Measurements from ENCODE around the gene PTGIS. TPM values are rescaled to one million over a fixed set of nuclear protein-coding genes. Genes with fewer than 3 reads are reported as not detected.
"Not testable (repeated sequence)": the region's sequence is repeated elsewhere in the genome, so short reads cannot be mapped to it uniquely, and the experiment has no call there.

Gene PTGIS
- 0.03 and 0.07 TPM in 2 replicates for polyA plus RNA-seq (2011; rRNA removed)
- polyA plus RNA-seq (2012; cell fraction: cytosol; rRNA removed): 0.01 and 0.05 TPM in 2 replicates
- 0.01 and 0.11 TPM in 2 replicates for polyA plus RNA-seq (2012; cell fraction: nucleus; rRNA removed)
- polyA plus RNA-seq (2017; fragmentation: RNase III; extraction: RNeasy Plus Mini Kit Qiagen cat#74134 plus additional on column Dnase treatment): 0.04 to 0.05 TPM (median 0.04 TPM) in 3 replicates
- polyA minus RNA-seq (2011; rRNA and poly(A)+ RNA removed): 0.04 and 0.24 TPM in 2 replicates

DNA sequence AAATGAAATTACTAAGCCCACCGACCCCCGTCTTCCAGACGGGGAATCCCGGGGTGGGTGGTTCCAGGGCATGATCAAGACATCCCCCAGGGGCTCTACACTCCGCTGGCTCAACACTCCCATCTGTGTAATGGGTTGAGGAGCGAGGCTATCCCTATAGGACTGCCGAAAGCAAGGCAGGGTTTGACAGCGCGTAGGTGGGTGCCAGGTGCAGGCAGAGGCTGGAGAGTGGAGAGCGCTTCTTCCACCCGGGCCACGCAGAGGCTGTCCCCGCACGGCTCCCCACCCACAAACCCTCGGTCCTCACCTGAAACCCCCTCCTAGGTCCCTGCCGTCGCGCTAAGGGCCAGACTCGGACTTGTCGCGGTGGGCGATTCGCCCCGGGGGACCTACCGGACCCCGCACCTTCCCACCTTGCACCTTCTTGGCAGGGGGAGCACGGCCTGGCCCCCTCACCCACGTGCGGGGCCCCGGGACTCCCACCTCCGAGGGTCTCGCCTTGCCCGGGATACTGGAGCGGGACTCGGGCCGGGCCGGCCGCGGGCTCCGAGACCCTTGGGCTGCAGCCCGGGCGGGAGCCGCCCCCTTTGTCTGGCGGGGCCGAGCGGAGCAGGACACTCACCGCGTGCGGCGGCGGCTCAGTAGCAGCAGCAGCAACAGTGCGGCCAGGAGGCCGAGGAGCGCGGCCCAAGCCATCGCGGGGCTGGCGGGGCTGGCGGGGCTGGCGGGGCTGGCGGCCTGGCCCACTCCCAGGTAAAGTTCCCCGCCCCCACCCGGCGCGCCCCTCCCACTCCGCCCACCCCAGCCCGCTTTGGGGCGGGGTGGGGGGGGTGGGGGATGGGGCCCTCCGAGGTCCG is at the start of gene PTGIS:
Gene PTGIS (minus strand): TSS at position 717 of the 857 bp plus-strand sequence. CDS start 21 bp downstream, at position 696.
- Histone ChIP-seq H3K27ac (peak within 1 kb of the TSS in 1 of 2 experiments; percentile 60; a peak in 3 of 6 replicates), H3K9me3 (no peaks in the 10 kb centered on the region), H3K4me1 (no peaks in the 10 kb centered on the region), H3K4me2 (peak within 1 kb of the TSS; percentile 27; the same call in 1 of the 3 replicates), H3K4me3 (no peak within 1 kb of the TSS)
- no peak for DNase-seq (ENCODE audit: low read depth in 1 of 2, low spot score in 1 of 2)
- TF ChIP-seq SREBF2 (IDR thresholded peaks at IDR 0.05) (no peak), KDM5A (IDR thresholded peaks at IDR 0.05) (no peak), FOXS1 (CRISPR knock-in tag; IDR thresholded peaks at IDR 0.05) (no peak), EP300 (IDR thresholded peaks at IDR 0.05) (no peak), ZFP36 (IDR thresholded peaks at IDR 0.05; ENCODE audit: borderline replicate concordance, partially characterized antibody) (no peak), POLR2AphosphoS2 (conservative IDR thresholded peaks at IDR 0.05; ENCODE audit: low read length) (no peak), ZSCAN20 (CRISPR knock-in tag; IDR thresholded peaks at IDR 0.05) (no peak), BHLHE40 (IDR thresholded peaks at IDR 0.05; ENCODE audit: low read depth, low read length) (no peak), ZNF302 (CRISPR knock-in tag; IDR thresholded peaks at IDR 0.05) (no peak), TFCP2L1 (CRISPR knock-in tag; IDR thresholded peaks at IDR 0.05) (no peak), KDM1A (IDR thresholded peaks at IDR 0.05; ENCODE audit: low read depth) (no peak), POLR2A (IDR thresholded peaks at IDR 0.05; ENCODE audit: low read length) (no peak), HOXB5 (CRISPR knock-in tag; IDR thresholded peaks at IDR 0.05) (no peak), CEBPB (IDR thresholded peaks at IDR 0.05) (no peak), JUNB (IDR thresholded peaks at IDR 0.05) (no peak)
- TF ChIP-seq, protein P1, sequence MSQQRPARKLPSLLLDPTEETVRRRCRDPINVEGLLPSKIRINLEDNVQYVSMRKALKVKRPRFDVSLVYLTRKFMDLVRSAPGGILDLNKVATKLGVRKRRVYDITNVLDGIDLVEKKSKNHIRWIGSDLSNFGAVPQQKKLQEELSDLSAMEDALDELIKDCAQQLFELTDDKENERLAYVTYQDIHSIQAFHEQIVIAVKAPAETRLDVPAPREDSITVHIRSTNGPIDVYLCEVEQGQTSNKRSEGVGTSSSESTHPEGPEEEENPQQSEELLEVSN (IDR thresholded peaks at IDR 0.05; ENCODE audit: borderline replicate concordance, low read depth): no peak
- TF ChIP-seq, protein P2, sequence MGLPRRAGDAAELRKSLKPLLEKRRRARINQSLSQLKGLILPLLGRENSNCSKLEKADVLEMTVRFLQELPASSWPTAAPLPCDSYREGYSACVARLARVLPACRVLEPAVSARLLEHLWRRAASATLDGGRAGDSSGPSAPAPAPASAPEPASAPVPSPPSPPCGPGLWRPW (IDR thresholded peaks at IDR 0.05): no peak
- CTCF ChIA-PET: interaction anchor here (0.8 to 3.0 kb wide), 5 partner anchors 20 to 41 kb away, joined by 3 to 11 read pairs (median 8); no protein-coding TSS in a partner anchor
- ATAC-seq: no peak
- POLR2A ChIA-PET: no interaction called here
- 84% methylated on average over 38 of the region's 70 CpGs for WGBS (ENCODE audit: missing lambda C conversion rate)
- no peak for FAIRE-seq

DNA sequence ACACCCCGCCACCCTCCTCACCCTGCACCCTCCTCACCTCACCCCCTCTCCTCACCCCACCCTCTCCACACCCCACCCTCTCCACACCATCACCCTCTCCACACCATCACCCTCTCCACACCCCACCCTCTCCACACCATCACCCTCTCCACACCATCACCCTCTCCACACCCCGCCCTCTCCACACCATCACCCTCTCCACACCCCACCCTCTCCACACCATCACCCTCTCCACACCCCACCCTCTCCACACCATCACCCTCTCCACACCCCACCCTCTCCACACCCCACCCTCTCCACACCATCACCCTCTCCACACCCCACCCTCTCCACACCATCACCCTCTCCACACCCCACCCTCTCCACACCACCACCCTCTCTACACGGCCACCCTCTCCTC is 49.5 kb upstream of the PTGIS start:
- Histone ChIP-seq H3K27ac (peak overlapping the region in 1 of 2 experiments; percentile 88; a peak in 3 of 6 replicates), H3K4me1 (peaks cover 27% of the 10 kb centered on the region), H3K9me3 (peaks cover 11% of the 10 kb centered on the region; the same call in 2 of the 3 replicates)
- H3K4me2 ChIP-seq; DNase-seq (ENCODE audit: low read depth in 1 of 2, low spot score in 1 of 2); ATAC-seq; POLR2A ChIA-PET; FAIRE-seq; H3K4me3 ChIP-seq: not testable (repeated sequence)
- 80% methylated on average over 1 of the region's 3 CpGs for WGBS (ENCODE audit: missing lambda C conversion rate)
- CTCF ChIA-PET: interaction anchor here (0.6 to 1.3 kb wide), 2 partner anchors 9 to 75 kb away, joined by 3 to 4 read pairs; no protein-coding TSS in a partner anchor

DNA sequence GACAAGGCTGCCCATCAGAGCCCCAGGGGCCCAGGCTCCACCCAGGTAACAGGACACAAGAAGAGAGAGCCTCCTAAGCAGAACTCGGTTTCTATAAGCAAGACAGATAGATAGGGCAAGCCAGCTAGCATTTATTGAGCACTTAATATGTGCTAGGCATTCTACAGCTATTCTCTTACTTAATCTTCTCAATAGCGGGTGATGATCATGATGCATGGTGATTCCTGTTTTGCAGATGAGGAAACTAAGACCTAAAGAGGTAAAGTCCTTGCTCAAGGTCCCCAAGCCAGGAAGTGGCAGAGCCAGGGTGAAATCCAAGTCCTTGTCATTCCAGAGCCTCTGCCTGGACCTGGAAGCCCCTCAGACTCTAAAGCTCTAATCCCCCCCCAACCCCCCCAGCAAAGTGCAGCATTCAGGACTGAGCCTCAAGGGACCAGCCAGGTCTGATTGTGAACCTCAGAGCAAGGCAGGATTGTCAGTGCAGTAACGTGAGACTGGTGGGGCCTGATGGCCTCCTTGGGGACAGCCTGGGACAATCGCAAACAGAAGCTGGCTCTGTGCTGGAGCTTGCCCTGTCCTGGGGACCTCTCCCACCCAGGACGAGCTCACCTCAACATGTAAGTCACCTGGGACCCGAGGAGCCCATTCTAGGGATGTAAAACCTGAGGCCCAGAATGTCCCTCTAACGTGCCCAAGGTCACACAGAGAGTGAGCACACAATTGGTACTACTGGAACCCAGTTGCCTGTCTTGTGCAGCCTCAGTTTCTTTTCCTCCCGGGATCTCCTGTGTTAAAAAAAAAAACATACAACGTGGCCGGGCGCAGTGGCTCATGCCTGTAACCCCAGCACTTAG is 48.4 kb upstream of the PTGIS start:
- H3K4me2 ChIP-seq: peak overlapping the region; percentile 72
- peak overlapping the region; percentile 88 for H3K27ac ChIP-seq
- POLR2A ChIA-PET: interaction anchor here (0.9 kb wide), 1 partner anchor 10 kb away, joined by 3 read pairs; no protein-coding TSS in a partner anchor
- ATAC-seq (peak; percentile 2 to 57; a peak in 3 of 6 replicates), FAIRE-seq (no peak), DNase-seq (ENCODE audit: low read depth in 1 of 2, low spot score in 1 of 2) (no peak)
- no peak for TF ChIP-seq EP300 (IDR thresholded peaks at IDR 0.05)
- H3K4me1 ChIP-seq: peaks cover 35% of the 10 kb centered on the region
- no peak overlapping the region for H3K4me3 ChIP-seq
- CTCF ChIA-PET: interaction anchor here (0.6 to 11.2 kb wide), 8 partner anchors 8 to 272 kb away, joined by 3 to 319 read pairs (median 4); no protein-coding TSS in a partner anchor
- peaks cover 1% of the 10 kb centered on the region; the same call in 2 of the 3 replicates for H3K9me3 ChIP-seq
- WGBS (ENCODE audit: missing lambda C conversion rate): 76% methylated on average over 11 of the region's 11 CpGs
